Head of caudate nucleus (tissue), 42 donors: ENCODE data around the gene ARHGAP15.

Experiments
- DNase-seq, 42 donors: peaks; one replicate each; pipeline versions ENCODE4 v3.0.0 to v3.0.0-alpha.2; 2020 to 2021; ENCODE audit warnings: mixed read lengths in 7 of 42
- intact Hi-C: fragments of 100-400 bp; cut with DNase I; formaldehyde crosslinking; loops from one replicate; pipeline ENCODE4 v1.15.0; 2022

The ARHGAP15 gene

GRCh38 chr2:143730953-143731260 lies 601.7 kb downstream of the ARHGAP15 start:
- intact Hi-C loops = no loop called here
- DNase-seq = no peak

GRCh38 chr2:143732076-143732475 lies 602.9 kb downstream of the ARHGAP15 start:
- no peak for DNase-seq

GRCh38 chr2:143732871-143733270 lies 603.7 kb downstream of the ARHGAP15 start:
- DNase-seq = peak in 3 of 42 donors; percentile 4 to 38 (median 11)
- intact Hi-C loops = no loop called here

More at GRCh38 chr2:143732076-143732475, 602.9 kb downstream of the ARHGAP15 start:
- intact Hi-C loops = no loop called here

GRCh38 chr2:143734507-143734906 lies 605.3 kb downstream of the ARHGAP15 start:
- intact Hi-C loops = no loop called here

GRCh38 chr2:143736904-143737303 lies 607.7 kb downstream of the ARHGAP15 start:
- intact Hi-C loops = no loop called here
- no peak for DNase-seq

More at GRCh38 chr2:143734507-143734906, 605.3 kb downstream of the ARHGAP15 start:
- DNase-seq = no peak

GRCh38 chr2:143740431-143740830 lies 611.2 kb downstream of the ARHGAP15 start:
- no peak for DNase-seq
- intact Hi-C loops = no loop called here

- intact Hi-C loops = no loop called here
- DNase-seq = no peak
Observed at GRCh38 chr2:143741205-143741604, 612.0 kb downstream of the ARHGAP15 start.

GRCh38 chr2:143742581-143742980 lies 613.4 kb downstream of the ARHGAP15 start:
- intact Hi-C loops = no loop called here
- no peak for DNase-seq

- no peak for DNase-seq
- intact Hi-C loops = no loop called here
Observed at GRCh38 chr2:143744114-143744513, 614.9 kb downstream of the ARHGAP15 start.

GRCh38 chr2:143745060-143745459 lies 615.8 kb downstream of the ARHGAP15 start:
- intact Hi-C loops = no loop called here
- no peak for DNase-seq

- no peak for DNase-seq
- intact Hi-C loops = no loop called here
Observed at GRCh38 chr2:143754742-143755141, 625.5 kb downstream of the ARHGAP15 start.

GRCh38 chr2:143758629-143759330 lies 629.6 kb downstream of the ARHGAP15 start:
- intact Hi-C loops = no loop called here
- DNase-seq = no peak

GRCh38 chr2:143759455-143759854 lies 630.2 kb downstream of the ARHGAP15 start:
- intact Hi-C loops = no loop called here
- no peak for DNase-seq

GRCh38 chr2:143762176-143762928 lies 633.1 kb downstream of the ARHGAP15 start:
- DNase-seq = no peak
- intact Hi-C loops = no loop called here

GRCh38 chr2:143764261-143764660 lies 635.0 kb downstream of the ARHGAP15 start:
- intact Hi-C loops = no loop called here
- DNase-seq = no peak

GRCh38 chr2:143764706-143765105 lies 635.5 kb downstream of the ARHGAP15 start:
- intact Hi-C loops = no loop called here
- no peak for DNase-seq

- intact Hi-C loops = no loop called here
Observed at GRCh38 chr2:143768991-143769390, 639.8 kb downstream of the ARHGAP15 start.

GRCh38 chr2:143771939-143772338 lies 642.7 kb downstream of the ARHGAP15 start:
- intact Hi-C loops = no loop called here
- DNase-seq = peak in 1 of 42 donors; percentile 8

More at GRCh38 chr2:143768991-143769390, 639.8 kb downstream of the ARHGAP15 start:
- no peak for DNase-seq

- no peak for DNase-seq
- intact Hi-C loops = no loop called here
Observed at GRCh38 chr2:143776526-143777297, 647.5 kb downstream of the ARHGAP15 start.

GRCh38 chr2:143779021-143779420 lies 649.8 kb downstream of the ARHGAP15 start:
- DNase-seq = peak in 2 of 42 donors; percentile 9 to 44

More at GRCh38 chr2:143779021-143779420, 649.8 kb downstream of the ARHGAP15 start:
- intact Hi-C loops = no loop called here
